PC-9 (cell line): Measurements from ENCODE around the gene FAM83D.

Experiments
- EZH2 ChIP-seq: fragments of 200-600 bp; sonication (generic); IDR thresholded peaks from 2 replicates; pipeline ENCODE4 v1.8.0; 2017; ENCODE audit warnings: antibody characterized with exemption, low read depth
- TF ChIP-seq, protein P1 (sequence below): fragments of 200-600 bp; sonication (generic); conservative IDR thresholded peaks from 2 replicates; pipeline ENCODE4 v1.6.1; 2017; ENCODE audit warnings: mixed run types, antibody characterized with exemption, mild to moderate bottlenecking, moderate library complexity

GRCh38 chr20:38999217-38999616 lies 73.0 kb downstream of the FAM83D start:
- TF ChIP-seq, protein P1, sequence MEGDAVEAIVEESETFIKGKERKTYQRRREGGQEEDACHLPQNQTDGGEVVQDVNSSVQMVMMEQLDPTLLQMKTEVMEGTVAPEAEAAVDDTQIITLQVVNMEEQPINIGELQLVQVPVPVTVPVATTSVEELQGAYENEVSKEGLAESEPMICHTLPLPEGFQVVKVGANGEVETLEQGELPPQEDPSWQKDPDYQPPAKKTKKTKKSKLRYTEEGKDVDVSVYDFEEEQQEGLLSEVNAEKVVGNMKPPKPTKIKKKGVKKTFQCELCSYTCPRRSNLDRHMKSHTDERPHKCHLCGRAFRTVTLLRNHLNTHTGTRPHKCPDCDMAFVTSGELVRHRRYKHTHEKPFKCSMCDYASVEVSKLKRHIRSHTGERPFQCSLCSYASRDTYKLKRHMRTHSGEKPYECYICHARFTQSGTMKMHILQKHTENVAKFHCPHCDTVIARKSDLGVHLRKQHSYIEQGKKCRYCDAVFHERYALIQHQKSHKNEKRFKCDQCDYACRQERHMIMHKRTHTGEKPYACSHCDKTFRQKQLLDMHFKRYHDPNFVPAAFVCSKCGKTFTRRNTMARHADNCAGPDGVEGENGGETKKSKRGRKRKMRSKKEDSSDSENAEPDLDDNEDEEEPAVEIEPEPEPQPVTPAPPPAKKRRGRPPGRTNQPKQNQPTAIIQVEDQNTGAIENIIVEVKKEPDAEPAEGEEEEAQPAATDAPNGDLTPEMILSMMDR: no peak
- no peak for TF ChIP-seq EZH2
